Liver (tissue), 9 donors: ENCODE measurements around the gene LRRC8B. TPM values are rescaled to one million over a fixed set of nuclear protein-coding genes. Genes with fewer than 3 reads are reported as not detected.

Experiments
- DNase-seq: peaks from one replicate; pipeline ENCODE4 v3.0.0-alpha.2; 2017; ENCODE audit warnings: low spot score
- H3K27ac ChIP-seq, 2 donors: one replicate each; pipeline ENCODE4 v1.7.0; 2013; ENCODE audit warnings: inconsistent platforms in 2 of 2, low read length in 2 of 2, control low read depth in 1 of 2, low read depth in 1 of 2, mild to moderate bottlenecking in 1 of 2
- H3K27me3 ChIP-seq, 4 donors: one replicate each; pipeline versions ENCODE4 v1.6.1 to v1.7.0; 2013; ENCODE audit warnings: low read length in 3 of 4, inconsistent platforms in 1 of 4, mild to moderate bottlenecking in 1 of 4, moderate library complexity in 1 of 4; ENCODE audit not compliant: control insufficient read depth in 4 of 4, insufficient read depth in 4 of 4
- H3K36me3 ChIP-seq, 4 donors: one replicate each; pipeline versions ENCODE4 v1.6.1 to v1.7.0; 2013; ENCODE audit warnings: low read length in 3 of 4, mild to moderate bottlenecking in 3 of 4, low read depth in 1 of 4, moderate library complexity in 1 of 4; ENCODE audit not compliant: control insufficient read depth in 4 of 4, insufficient read depth in 3 of 4
- H3K4me1 ChIP-seq, 4 donors: one replicate each; pipeline versions ENCODE4 v1.6.1 to v1.7.0; 2013; ENCODE audit warnings: low read length in 3 of 4, mild to moderate bottlenecking in 3 of 4, moderate library complexity in 1 of 4; ENCODE audit not compliant: control insufficient read depth in 4 of 4, insufficient read depth in 4 of 4
- H3K4me3 ChIP-seq, 3 donors: one replicate each; pipeline versions ENCODE4 v1.6.1 to v1.7.0; 2013; ENCODE audit warnings: low read length in 3 of 3, control low read depth in 1 of 3, low read depth in 1 of 3, mild to moderate bottlenecking in 1 of 3
- H3K9ac ChIP-seq, 2 donors: one replicate each; pipeline ENCODE4 v1.7.0; 2013; ENCODE audit warnings: low read length in 2 of 2, mild to moderate bottlenecking in 2 of 2, moderate library complexity in 2 of 2, control low read depth in 1 of 2, low read depth in 1 of 2
- H3K9me3 ChIP-seq, 4 donors: one replicate each; pipeline versions ENCODE4 v1.6.1 to v1.7.0; 2013; ENCODE audit warnings: low read length in 3 of 4; ENCODE audit not compliant: control insufficient read depth in 4 of 4
- ATF3 ChIP-seq: IDR thresholded peaks from 2 replicates; pipeline ENCODE4 v1.6.1; 2016; ENCODE audit warnings: antibody characterized with exemption
- CTCF ChIP-seq: fragments of 150-350 bp; IDR thresholded peaks from 2 replicates; pipeline ENCODE4 v1.5.1; 2017; ENCODE audit warnings: improper control_type of control experiment, low read depth, low read length; ENCODE audit not compliant: missing input control
- EGR1 ChIP-seq, 2 donors: IDR thresholded peaks; 2 replicates each; pipeline ENCODE4 v1.6.1; 2016 to 2018; ENCODE audit warnings: antibody characterized with exemption in 2 of 2, low read depth in 2 of 2
- FOXA1 ChIP-seq: IDR thresholded peaks from 2 replicates; pipeline ENCODE4 v1.6.1; 2016; ENCODE audit warnings: antibody characterized with exemption
- FOXA2 ChIP-seq: IDR thresholded peaks from 2 replicates; pipeline ENCODE4 v1.6.1; 2016; ENCODE audit warnings: antibody characterized with exemption
- GABPA ChIP-seq, 2 donors: IDR thresholded peaks in 1 of 2; conservative IDR thresholded peaks in 1 of 2; 2 replicates each; pipeline ENCODE4 v1.6.1; 2016; ENCODE audit warnings: antibody characterized with exemption in 2 of 2, mild to moderate bottlenecking in 1 of 2, moderate library complexity in 1 of 2
- HNF4G ChIP-seq: IDR thresholded peaks from 2 replicates; pipeline ENCODE4 v1.6.1; 2016; ENCODE audit warnings: antibody characterized with exemption
- JUND ChIP-seq, 2 donors: IDR thresholded peaks; 2 replicates each; pipeline ENCODE4 v1.6.1; 2016; ENCODE audit warnings: antibody characterized with exemption in 2 of 2
- MAX ChIP-seq: IDR thresholded peaks from 2 replicates; pipeline ENCODE4 v1.6.1; 2016; ENCODE audit warnings: antibody characterized with exemption
- NR2F2 ChIP-seq: IDR thresholded peaks from 2 replicates; pipeline ENCODE4 v1.6.1; 2016; ENCODE audit warnings: antibody characterized with exemption
- RAD21 ChIP-seq, 2 donors: IDR thresholded peaks; 2 replicates each; pipeline ENCODE4 v1.6.1; 2016; ENCODE audit warnings: antibody characterized with exemption in 2 of 2, mild to moderate bottlenecking in 2 of 2
- RXRA ChIP-seq, 2 donors: IDR thresholded peaks; 2 replicates each; pipeline ENCODE4 v1.6.1; 2017 to 2018; ENCODE audit warnings: antibody characterized with exemption in 2 of 2, mild to moderate bottlenecking in 1 of 2
- SP1 ChIP-seq: IDR thresholded peaks from 2 replicates; pipeline ENCODE4 v1.6.1; 2018; ENCODE audit warnings: antibody characterized with exemption, mild to moderate bottlenecking
- TAF1 ChIP-seq: conservative IDR thresholded peaks from 2 replicates; pipeline ENCODE4 v1.6.1; 2016; ENCODE audit warnings: antibody characterized with exemption, mild to moderate bottlenecking
- YY1 ChIP-seq: IDR thresholded peaks from 2 replicates; pipeline ENCODE4 v1.6.1; 2016; ENCODE audit warnings: antibody characterized with exemption, mild to moderate bottlenecking
- WGBS: extraction: QIAGEN DNeasy Blood & Tissue Kit; methylation state at CpG from one replicate; pipeline ENCODE4 v1.1.7; 2013; 5-methylcytosine and 5-hydroxymethylcytosine counted together
- polyA plus RNA-seq, 2 donors: library from polyadenylated mRNA; stranded (reverse) in 1 of 2; unstranded in 1 of 2; fragments of 200-250 nt in 1 of 2; fragments of >200 nt in 1 of 2; fragmentation: Nextera tagmentation in 1 of 2; extraction: Ambion mirVana in 1 of 2; gene quantifications; one replicate each; pipeline versions ENCODE4 v1.2.1 to v1.2.3, GENCODE V29; 2013 to 2015
- total RNA-seq, 2 donors: library from RNA; depleted of rRNA; stranded (reverse); fragments of >200 nt; gene quantifications; one replicate each; pipeline ENCODE4 v1.2.3, GENCODE V29; 2014
- donor health status: healthy.
- donor health status: healthy.
- donor health status: healthy.
- donor health status: healthy.
- donor health status: healthy.

Gene LRRC8B
- total and polyA plus RNA-seq, 4 donors, result 1.2 to 4.3 (median 2.5) TPM

GRCh38 chr1:89536555-89537341 lies 12.1 kb downstream of the LRRC8B start:
- Histone ChIP-seq H3K4me3 (no peak overlapping the region), H3K27ac (no peak overlapping the region), H3K9me3 (no peaks in the 10 kb centered on the region), H3K27me3 (no peaks in the 10 kb centered on the region), H3K9ac (no peak overlapping the region), H3K4me1 (no peaks in the 10 kb centered on the region), H3K36me3 (no peaks in the 10 kb centered on the region)
- WGBS, result 94% methylated on average over 5 of the region's 5 CpGs
- TF ChIP-seq ATF3 (no peak), RXRA (IDR thresholded peaks at IDR 0.05) (no peak), JUND (IDR thresholded peaks at IDR 0.05) (no peak), RAD21 (IDR thresholded peaks at IDR 0.05) (no peak), HNF4G (no peak)
- no peak for DNase-seq

GRCh38 chr1:89538361-89538760 lies 13.7 kb downstream of the LRRC8B start:
- Histone ChIP-seq H3K9ac (no peak overlapping the region), H3K9me3 (no peaks in the 10 kb centered on the region), H3K36me3 (no peaks in the 10 kb centered on the region), H3K27me3 (no peaks in the 10 kb centered on the region), H3K4me3 (no peak overlapping the region), H3K27ac (no peak overlapping the region), H3K4me1 (no peaks in the 10 kb centered on the region)
- peak; percentile 19 for TF ChIP-seq YY1
- no peak for TF ChIP-seq RAD21 (IDR thresholded peaks at IDR 0.05)
- no peak for TF ChIP-seq EGR1 (IDR thresholded peaks at IDR 0.05; ENCODE audit: low read depth in 2 of 2)
- TF ChIP-seq MAX, result no peak
- TF ChIP-seq TAF1, result no peak
- DNase-seq, result no peak
- 74% methylated on average over 2 of the region's 2 CpGs for WGBS

- Histone ChIP-seq H3K36me3 (no peaks in the 10 kb centered on the region), H3K27me3 (no peaks in the 10 kb centered on the region), H3K27ac (no peak overlapping the region), H3K9ac (no peak overlapping the region), H3K4me3 (no peak overlapping the region), H3K4me1 (no peaks in the 10 kb centered on the region), H3K9me3 (no peaks in the 10 kb centered on the region)
- WGBS, result 94% methylated on average over 3 of the region's 3 CpGs
- TF ChIP-seq NR2F2 (no peak), FOXA2 (no peak), FOXA1 (no peak), GABPA (IDR thresholded peaks at IDR 0.05 in 1 of 2, conservative IDR thresholded peaks at IDR 0.05 in 1 of 2) (no peak), ATF3 (no peak), HNF4G (no peak), SP1 (no peak), YY1 (no peak), TAF1 (no peak), CTCF (no peak)
- no peak for DNase-seq
Observed at GRCh38 chr1:89539128-89539527, 14.5 kb downstream of the LRRC8B start.
